Aorta (tissue), 5 donors: Measurements from ENCODE around the gene LRRC8E. TPM values are rescaled to one million over a fixed set of nuclear protein-coding genes. Genes with fewer than 3 reads are reported as not detected.
"Not testable (repeated sequence)": the region's sequence is repeated elsewhere in the genome, so short reads cannot be mapped to it uniquely, and the experiment has no call there.

ENCODE experiments used
- ATAC-seq: fragments of 200-7000 bp; cut with Tn5 transposase; one replicate; pipeline ENCODE4 v1.9.1; 2022; ENCODE audit warnings: moderate library complexity; ENCODE audit not compliant: low FRiP score
- DNase-seq, 2 donors: peaks; one replicate each; pipeline ENCODE4 v3.0.0-alpha.2; 2020
- H3K27ac ChIP-seq, 2 donors: one replicate each; pipeline ENCODE4 v1.5.1; 2013; ENCODE audit warnings: low read length in 2 of 2, mild to moderate bottlenecking in 2 of 2, moderate library complexity in 2 of 2, control low read depth in 1 of 2, inconsistent platforms in 1 of 2, low read depth in 1 of 2
- H3K27me3 ChIP-seq, 2 donors: one replicate each; pipeline ENCODE4 v1.6.1; 2013; ENCODE audit warnings: control low read depth in 1 of 2, low read length in 1 of 2, mild to moderate bottlenecking in 1 of 2, moderate library complexity in 1 of 2; ENCODE audit not compliant: insufficient read depth in 2 of 2, control insufficient read depth in 1 of 2
- H3K36me3 ChIP-seq, 2 donors: one replicate each; pipeline ENCODE4 v1.6.1; 2013; ENCODE audit warnings: control low read depth in 1 of 2, low read length in 1 of 2, mild to moderate bottlenecking in 1 of 2; ENCODE audit not compliant: insufficient read depth in 2 of 2, control insufficient read depth in 1 of 2
- H3K4me1 ChIP-seq, 2 donors: one replicate each; pipeline ENCODE4 v1.6.1; 2013; ENCODE audit warnings: low read length in 2 of 2, control low read depth in 1 of 2, mild to moderate bottlenecking in 1 of 2, moderate library complexity in 1 of 2; ENCODE audit not compliant: insufficient read depth in 2 of 2, control insufficient read depth in 1 of 2
- H3K4me3 ChIP-seq, 2 donors: one replicate each; pipeline ENCODE4 v1.5.1; 2013; ENCODE audit warnings: low read length in 2 of 2, control low read depth in 1 of 2, mild to moderate bottlenecking in 1 of 2
- H3K9me3 ChIP-seq: one replicate; pipeline ENCODE4 v1.6.1; 2013; ENCODE audit warnings: mild to moderate bottlenecking, low read length; ENCODE audit not compliant: control insufficient read depth
- WGBS, 2 donors: extraction: QIAGEN DNeasy Blood & Tissue Kit; methylation state at CpG; one replicate each; pipeline ENCODE4 v1.1.7; 2013; 5-methylcytosine and 5-hydroxymethylcytosine counted together
- intact Hi-C, 2 donors: fragments of 100-400 bp; cut with DNase I; formaldehyde crosslinking; loops; one replicate each; pipeline versions ENCODE4 v1.14.2 to v1.15.0; 2022
- polyA plus RNA-seq, 2 donors: library from polyadenylated mRNA; stranded (reverse); fragments of 200-250 nt; gene quantifications; one replicate each; pipeline ENCODE4 v1.2.3, GENCODE V29; 2013
- total RNA-seq, 2 donors: library from RNA; stranded (reverse); fragmentation: NEBNext Ultra II Directional; extraction: Animal tissue kit (Norgen Biotek cat#: 25700); gene quantifications; one replicate each; pipeline ENCODE4 v1.2.1, GENCODE V29; 2021
- donor health status: healthy with polysubstance abuse.
- donor health status: Bipolar disorder and iron deficiency.
- donor health status: DM: no; HTN: no; CAD: no.
- donor health status: DM: no; HTN: no; CAD: no.
- donor health status: DM: yes; HTN: yes; CAD: no.

LRRC8E gene
- total and polyA plus RNA-seq, 4 donors, result 0.60 TPM; not detected in 3

DNA sequence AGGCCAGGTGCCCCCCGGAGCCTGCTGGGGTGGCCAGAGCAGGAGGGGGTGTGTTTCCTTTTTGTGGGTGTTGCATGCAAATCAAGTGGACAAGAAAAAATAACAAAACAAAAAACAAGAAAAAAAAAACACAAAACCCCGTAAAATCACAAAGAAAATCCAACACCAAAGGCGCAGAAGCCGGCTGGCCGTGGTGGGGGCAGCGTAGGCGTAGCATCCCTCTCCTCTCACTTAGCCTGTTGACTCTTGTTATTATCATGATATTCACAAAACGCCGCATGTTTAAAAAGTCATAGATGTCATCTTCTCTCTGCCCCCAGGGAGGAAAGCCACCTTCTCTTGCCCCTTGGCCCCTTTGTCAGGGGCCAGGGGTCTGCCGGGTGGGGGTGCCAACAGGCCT lies 25.3 kb downstream of the LRRC8E start:
- H3K27me3 ChIP-seq, result no peaks in the 10 kb centered on the region
- no peak overlapping the region for H3K27ac ChIP-seq
- no peaks in the 10 kb centered on the region for H3K4me1 ChIP-seq
- no peaks in the 10 kb centered on the region for H3K9me3 ChIP-seq
- 90 to 94% methylated on average over 10 of the region's 10 CpGs for WGBS, 2 donors
- DNase-seq (no peak), ATAC-seq (no peak)
- peaks cover 0 to 12% of the 10 kb centered on the region in 2 donors for H3K36me3 ChIP-seq
- intact Hi-C loops, result no loop called here
- no peak overlapping the region for H3K4me3 ChIP-seq

DNA sequence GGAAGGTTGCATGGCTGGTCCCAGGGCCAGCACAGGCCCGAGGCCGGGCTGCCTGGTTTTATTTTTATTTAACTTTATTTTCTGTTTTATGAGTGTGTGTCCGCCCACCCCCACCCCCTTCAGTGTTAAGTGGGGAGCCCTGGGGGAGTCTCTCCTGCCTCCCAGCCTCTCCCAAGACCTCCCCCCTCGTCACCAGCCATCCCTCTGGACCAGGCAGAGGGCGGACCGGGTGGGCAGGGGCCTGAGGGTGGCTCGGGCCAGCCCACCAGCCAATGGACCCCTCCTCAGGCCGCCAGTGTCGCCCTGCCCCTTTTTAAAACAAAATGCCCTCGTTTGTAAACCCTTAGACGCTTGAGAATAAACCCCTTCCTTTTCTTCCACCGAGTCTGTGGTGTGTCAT lies 25.8 kb downstream of the LRRC8E start:
- H3K27me3 ChIP-seq, result no peaks in the 10 kb centered on the region
- H3K9me3 ChIP-seq, result no peaks in the 10 kb centered on the region
- H3K4me3 ChIP-seq, result no peak overlapping the region
- no peak for ATAC-seq
- 57 to 58% methylated on average over 12 of the region's 12 CpGs for WGBS, 2 donors
- H3K27ac ChIP-seq, result no peak overlapping the region
- H3K36me3 ChIP-seq, result peaks cover 0 to 12% of the 10 kb centered on the region in 2 donors
- DNase-seq, result no peak
- H3K4me1 ChIP-seq, result no peaks in the 10 kb centered on the region
- intact Hi-C loops, result no loop called here

DNA sequence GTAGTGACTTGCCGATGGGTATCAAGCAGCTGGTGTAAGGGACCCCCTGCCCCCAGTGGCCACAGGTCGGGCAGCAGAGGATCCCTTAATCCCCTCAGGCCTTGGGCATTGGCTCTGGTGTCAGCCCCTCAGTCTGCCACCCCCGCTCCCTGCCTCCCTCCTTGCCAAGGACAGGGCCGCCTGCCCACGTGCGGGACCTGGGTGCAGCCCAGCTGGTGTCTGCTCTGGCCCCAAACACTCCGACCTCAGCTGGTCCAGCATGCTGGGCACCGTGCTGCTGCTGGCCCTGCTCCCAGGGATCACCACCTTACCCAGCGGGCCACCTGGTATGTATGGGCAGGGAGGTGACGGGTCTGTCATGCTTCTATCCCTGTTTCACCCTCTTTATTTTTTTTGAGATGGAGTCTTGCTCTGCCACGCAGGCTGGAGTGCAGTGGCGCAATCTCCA lies 26.3 kb downstream of the LRRC8E start, which contains the start of gene TGFBR3L:
TSS of gene TGFBR3L (plus strand) at position 233 of the 448 bp plus-strand sequence.
- Histone ChIP-seq H3K27me3 (no peaks in the 10 kb centered on the region), H3K4me1 (no peaks in the 10 kb centered on the region), H3K9me3 (no peaks in the 10 kb centered on the region), H3K27ac (no peak within 1 kb of the TSS), H3K36me3 (peaks cover 0 to 12% of the 10 kb centered on the region in 2 donors), H3K4me3 (no peak within 1 kb of the TSS)
- DNase-seq (peak in 1 of 2 donors; percentile 48), ATAC-seq (no peak)
- 37 to 46% methylated on average over 11 to 12 of the region's 12 CpGs for WGBS, 2 donors
- intact Hi-C loops, result no loop called here

- H3K27me3 ChIP-seq, result no peaks in the 10 kb centered on the region
- ATAC-seq (no peak), DNase-seq (peak in 1 of 2 donors; percentile 46)
- no peak overlapping the region for H3K27ac ChIP-seq
- H3K4me3 ChIP-seq, result no peak overlapping the region
- H3K36me3 ChIP-seq, result peaks cover 0 to 9% of the 10 kb centered on the region in 2 donors
- intact Hi-C loops, result no loop called here
- H3K9me3 ChIP-seq, result no peaks in the 10 kb centered on the region
- H3K4me1 ChIP-seq, result no peaks in the 10 kb centered on the region
- 45 to 46% methylated on average over 24 of the region's 24 CpGs for WGBS, 2 donors
These were observed 27.2 kb downstream of the LRRC8E start for GRCh38 chr19:7915250-7916102.

DNA sequence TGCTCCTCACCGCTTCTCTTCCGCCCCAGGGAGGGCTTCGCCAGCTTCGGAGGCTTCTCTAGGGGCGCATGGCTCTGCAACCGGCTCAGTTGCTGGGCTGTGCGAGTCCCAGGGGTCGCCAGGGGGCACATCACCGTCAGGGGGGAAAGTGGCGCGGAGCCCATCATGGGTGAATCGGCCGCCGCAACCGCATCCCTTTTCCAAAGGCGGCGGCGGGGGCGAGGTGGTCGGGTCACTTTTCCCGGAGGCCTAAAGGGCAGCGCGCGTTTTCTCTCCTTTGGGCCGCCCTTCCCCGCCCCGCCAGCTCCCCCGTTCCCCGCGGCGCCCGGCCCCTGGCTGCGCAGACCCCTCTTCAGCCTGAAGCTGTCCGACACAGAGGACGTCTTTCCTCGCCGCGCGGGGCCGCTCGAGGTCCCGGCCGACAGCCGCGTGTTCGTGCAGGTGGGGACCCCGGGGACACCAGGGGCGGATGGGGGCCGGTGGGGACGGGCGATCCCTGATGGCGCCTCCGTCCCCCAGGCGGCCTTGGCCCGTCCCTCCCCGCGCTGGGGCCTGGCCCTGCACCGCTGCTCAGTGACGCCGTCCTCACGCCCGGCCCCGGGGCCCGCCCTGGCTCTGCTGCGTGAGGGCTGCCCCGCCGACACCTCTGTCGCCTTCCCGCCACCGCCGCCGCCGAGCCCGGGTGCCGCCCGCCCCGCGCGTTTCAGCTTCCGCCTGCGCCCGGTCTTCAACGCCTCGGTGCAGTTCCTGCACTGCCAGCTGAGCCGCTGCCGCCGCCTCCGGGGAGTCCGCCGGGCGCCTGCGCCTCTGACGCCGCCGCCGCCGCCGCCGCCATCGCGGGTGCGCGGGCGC lies 28.0 kb downstream of the LRRC8E start:
- ATAC-seq, result no peak
- no peak overlapping the region for H3K27ac ChIP-seq
- H3K9me3 ChIP-seq, result no peaks in the 10 kb centered on the region
- DNase-seq, result peak; percentile 53 to 82
- no peaks in the 10 kb centered on the region for H3K27me3 ChIP-seq
- peaks cover 0 to 2% of the 10 kb centered on the region in 2 donors for H3K36me3 ChIP-seq
- H3K4me3 ChIP-seq, result no peak overlapping the region
- intact Hi-C loops, result no loop called here
- WGBS, 2 donors, result 1% methylated on average over 72 to 104 of the region's 104 CpGs
- H3K4me1 ChIP-seq, result no peaks in the 10 kb centered on the region

- no peak for ATAC-seq
- no peaks in the 10 kb centered on the region for H3K9me3 ChIP-seq
- peak in 1 of 2 donors; percentile 45 for DNase-seq
- no peak overlapping the region for H3K27ac ChIP-seq
- H3K27me3 ChIP-seq, result no peaks in the 10 kb centered on the region
- H3K4me1 ChIP-seq, result no peaks in the 10 kb centered on the region
- no peak overlapping the region for H3K4me3 ChIP-seq
- WGBS, 2 donors, result 7 to 12% methylated on average over 12 of the region's 12 CpGs
- intact Hi-C loops, result no loop called here
- no peaks in the 10 kb centered on the region for H3K36me3 ChIP-seq
These were observed 28.6 kb downstream of the LRRC8E start for GRCh38 chr19:7916955-7917266.

- H3K27ac ChIP-seq, result no peak overlapping the region
- H3K27me3 ChIP-seq, result no peaks in the 10 kb centered on the region
- intact Hi-C loops, result no loop called here
- no peaks in the 10 kb centered on the region for H3K4me1 ChIP-seq
- no peaks in the 10 kb centered on the region for H3K36me3 ChIP-seq
- no peak overlapping the region for H3K4me3 ChIP-seq
- H3K9me3 ChIP-seq, result no peaks in the 10 kb centered on the region
- WGBS, 2 donors, result 1% methylated on average over 51 to 71 of the region's 71 CpGs
- ATAC-seq (no peak), DNase-seq (peak; percentile 66 to 85)
These were observed 29.2 kb downstream of the LRRC8E start for GRCh38 chr19:7917267-7918061.

DNA sequence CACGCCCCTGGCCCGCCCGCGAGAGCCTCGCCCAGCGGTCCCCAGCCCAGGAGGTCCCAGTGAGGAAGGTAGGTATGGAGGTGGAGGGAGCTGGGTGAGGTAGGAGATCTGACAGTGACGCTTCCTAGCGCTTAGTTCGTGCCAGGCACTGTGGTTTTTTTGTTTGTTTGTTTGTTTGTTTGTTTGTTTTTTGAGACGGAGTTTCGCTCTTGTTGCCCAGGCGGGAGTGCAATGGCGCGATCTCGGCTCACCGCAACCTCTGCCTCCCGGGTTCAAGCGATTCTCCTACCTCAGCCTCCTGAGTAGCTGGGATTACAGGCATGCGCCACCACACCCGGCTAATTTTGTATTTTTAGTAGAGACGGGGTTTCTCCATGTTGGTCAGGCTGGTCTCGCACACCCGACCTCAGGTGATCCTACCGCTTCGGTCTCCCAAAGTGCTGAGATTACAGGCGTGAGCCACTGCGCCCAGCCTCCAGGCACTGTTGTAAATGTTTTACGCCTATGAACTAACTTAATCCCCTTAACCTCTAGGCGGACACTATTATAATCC lies 29.8 kb downstream of the LRRC8E start:
- H3K27ac ChIP-seq, intact Hi-C loops, H3K9me3 ChIP-seq, ATAC-seq, H3K36me3 ChIP-seq, H3K4me1 ChIP-seq, H3K27me3 ChIP-seq, H3K4me3 ChIP-seq, DNase-seq: not testable (repeated sequence)
- WGBS, 2 donors, result 30 to 33% methylated on average over 28 to 29 of the region's 29 CpGs
